Activated T-cell treated with anti-CD3 and anti-CD28 coated beads, Interleukin-2, amount 50 U/mL, for 4 hours (primary cell): ENCODE data around the gene FAM72C. TPM values are rescaled to one million over a fixed set of nuclear protein-coding genes. Genes with fewer than 3 reads are reported as not detected.
"Not testable (repeated sequence)": the region's sequence is repeated elsewhere in the genome, so short reads cannot be mapped to it uniquely, and the experiment has no call there.

Source experiments
- ATAC-seq, 2 donors: fragments of 200-7000 bp; cut with Tn5 transposase; one replicate each; pipeline ENCODE4 v1.10.0; 2021
- DNase-seq: peaks from one replicate; pipeline ENCODE4 v3.0.0-alpha.2; 2020
- H3K27me3 Mint-ChIP-seq: one replicate; pipeline ENCODE4 v1.8.0; 2021; ENCODE audit warnings: low read depth, mixed read lengths
- H3K36me3 Mint-ChIP-seq: one replicate; pipeline ENCODE4 v1.8.0; 2022; ENCODE audit warnings: mixed read lengths; ENCODE audit not compliant: insufficient read depth
- H3K4me1 Mint-ChIP-seq: one replicate; pipeline ENCODE4 v1.8.0; 2021; ENCODE audit warnings: low read depth, mixed read lengths
- H3K4me3 Mint-ChIP-seq: one replicate; pipeline ENCODE4 v1.8.0; 2021; ENCODE audit warnings: mild to moderate bottlenecking, moderate library complexity, mixed read lengths
- H3K9me3 Mint-ChIP-seq: one replicate; pipeline ENCODE4 v1.8.0; 2021; ENCODE audit warnings: mixed read lengths
- total RNA-seq, 3 donors: library from RNA; stranded (reverse); gene quantifications; one replicate each; pipeline ENCODE4 v1.2.1, GENCODE V29; 2021

FAM72C gene
- total RNA-seq, 3 donors from 2014 or later: 1.9 to 3.6 (median 2.7) TPM

DNA sequence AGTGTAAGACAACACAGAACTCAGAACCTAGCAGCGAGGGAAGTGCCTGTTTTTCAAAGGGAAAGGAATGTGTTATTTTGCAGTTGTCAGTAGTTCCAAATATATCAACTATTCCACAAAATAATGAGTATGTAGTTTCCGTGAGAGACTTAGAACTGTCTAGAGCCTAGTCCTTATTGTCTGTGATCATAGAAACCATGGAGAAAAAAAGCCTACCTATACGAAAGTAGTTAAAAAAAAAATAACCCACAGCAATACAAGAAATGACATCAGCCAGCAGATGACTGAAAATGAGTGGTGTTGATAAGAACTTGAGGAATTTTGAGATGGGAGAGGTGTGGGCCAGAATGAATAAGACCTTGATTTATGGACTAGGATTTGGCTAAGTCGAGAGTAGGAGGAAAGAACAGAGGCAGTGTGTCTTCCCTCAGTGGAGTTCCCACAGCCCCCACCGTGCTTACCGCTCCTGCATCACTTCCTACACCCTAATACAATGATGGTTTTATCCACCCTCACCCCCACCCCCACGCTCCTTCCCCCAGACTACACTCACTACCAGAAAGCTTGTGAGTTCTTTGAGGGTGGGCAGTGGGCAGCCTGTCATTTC, 21.6 kb upstream of the FAM72C start:
- DNase-seq, H3K4me3 Mint-ChIP-seq, H3K36me3 Mint-ChIP-seq, H3K9me3 Mint-ChIP-seq, H3K4me1 Mint-ChIP-seq, H3K27me3 Mint-ChIP-seq: not testable (repeated sequence)
- peak; percentile 25 to 37 for ATAC-seq

DNA sequence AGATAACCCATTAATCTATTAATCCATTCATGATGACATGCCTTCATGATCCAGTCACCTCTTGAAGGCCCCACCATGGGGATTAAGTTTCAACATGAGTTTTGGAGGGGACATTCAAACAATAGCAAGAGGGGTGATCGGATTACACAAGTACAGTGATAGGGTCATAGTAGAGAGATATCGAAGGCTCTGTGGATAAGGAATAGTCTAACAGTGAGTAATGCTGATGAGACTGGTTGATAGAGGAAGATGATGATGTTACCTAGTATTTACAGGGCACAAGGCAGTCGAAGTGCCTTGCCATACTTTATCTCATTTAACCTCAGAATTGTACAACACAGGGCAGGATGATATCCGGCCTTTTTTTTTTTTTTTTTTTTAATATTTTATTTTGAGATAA, 18.9 kb upstream of the FAM72C start:
- H3K4me3 Mint-ChIP-seq, ATAC-seq, H3K36me3 Mint-ChIP-seq, H3K4me1 Mint-ChIP-seq, H3K27me3 Mint-ChIP-seq, H3K9me3 Mint-ChIP-seq, DNase-seq: not testable (repeated sequence)

DNA sequence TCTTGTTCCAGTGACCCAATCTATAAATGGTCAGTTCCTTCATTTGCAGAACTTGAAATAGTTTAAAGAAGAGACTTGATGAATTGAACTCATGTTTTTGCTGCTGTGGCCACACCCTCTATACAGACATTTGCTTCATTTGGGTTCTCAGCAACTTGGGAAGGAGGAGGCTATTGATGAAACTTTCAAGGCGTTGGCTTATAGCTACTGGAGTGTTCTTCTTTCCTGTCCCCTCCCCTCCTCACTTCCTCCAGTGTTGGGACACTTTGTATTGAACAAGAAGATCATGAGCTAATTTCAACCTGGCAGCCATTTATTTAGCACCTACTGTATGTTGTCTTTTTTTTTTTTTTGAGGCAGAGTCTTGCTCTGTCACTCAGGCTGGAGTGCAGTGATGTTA, 17.9 kb upstream of the FAM72C start:
- H3K9me3 Mint-ChIP-seq, DNase-seq, ATAC-seq, H3K4me3 Mint-ChIP-seq, H3K27me3 Mint-ChIP-seq, H3K4me1 Mint-ChIP-seq, H3K36me3 Mint-ChIP-seq: not testable (repeated sequence)

- not testable (repeated sequence) for DNase-seq, H3K36me3 Mint-ChIP-seq, H3K27me3 Mint-ChIP-seq, H3K4me1 Mint-ChIP-seq, ATAC-seq, H3K9me3 Mint-ChIP-seq, H3K4me3 Mint-ChIP-seq
Observed at GRCh38 chr1:143989427-143989712, 17.6 kb upstream of the FAM72C start.

DNA sequence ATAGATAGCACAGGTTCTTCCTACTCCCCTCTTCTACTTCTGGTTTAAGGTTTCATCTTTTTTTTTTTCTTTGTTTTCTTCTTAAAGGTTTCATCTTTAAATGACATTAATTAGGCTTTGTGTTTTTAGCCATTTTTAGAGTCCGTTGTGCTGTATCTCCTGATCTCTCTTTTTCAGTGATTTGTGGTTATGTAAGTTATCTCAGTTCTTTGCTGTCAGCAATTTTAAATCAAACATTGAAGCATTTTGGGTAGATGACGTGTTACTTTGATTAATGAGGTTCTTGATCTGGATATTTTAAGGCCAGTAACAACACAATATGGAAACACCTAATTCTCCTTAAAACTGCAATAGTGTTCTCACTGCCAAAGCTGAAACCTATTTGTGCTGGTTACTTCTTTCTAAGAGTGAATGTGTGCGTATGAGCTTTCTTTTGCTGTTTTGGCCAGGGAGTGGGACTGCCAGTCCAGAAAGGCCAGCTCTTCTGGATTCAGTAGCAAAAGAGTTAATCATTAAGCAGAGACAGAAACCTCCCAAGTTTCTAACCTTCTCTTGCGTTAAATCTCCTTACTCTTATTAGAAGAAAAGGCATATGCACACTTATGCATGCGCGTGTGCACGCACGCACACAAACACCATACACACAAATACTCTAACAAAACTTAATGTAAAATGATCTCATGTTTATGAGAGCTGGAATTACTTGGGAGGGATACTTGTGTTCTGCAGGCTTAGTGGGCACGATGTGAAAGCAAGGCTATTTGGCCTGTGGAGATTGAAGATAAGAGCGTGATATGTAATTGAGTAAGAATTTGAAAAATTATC, 17.0 kb upstream of the FAM72C start:
- not testable (repeated sequence) for ATAC-seq, H3K4me3 Mint-ChIP-seq, H3K9me3 Mint-ChIP-seq, H3K4me1 Mint-ChIP-seq, DNase-seq, H3K36me3 Mint-ChIP-seq, H3K27me3 Mint-ChIP-seq

- DNase-seq, H3K4me1 Mint-ChIP-seq, H3K27me3 Mint-ChIP-seq, H3K36me3 Mint-ChIP-seq, H3K9me3 Mint-ChIP-seq, ATAC-seq, H3K4me3 Mint-ChIP-seq: not testable (repeated sequence)
Observed at GRCh38 chr1:143987868-143988267, 16.1 kb upstream of the FAM72C start.

- not testable (repeated sequence) for ATAC-seq, H3K36me3 Mint-ChIP-seq, DNase-seq, H3K4me1 Mint-ChIP-seq, H3K4me3 Mint-ChIP-seq, H3K27me3 Mint-ChIP-seq, H3K9me3 Mint-ChIP-seq
Observed at GRCh38 chr1:143984721-143985473, 13.1 kb upstream of the FAM72C start.

- ATAC-seq, H3K4me1 Mint-ChIP-seq, H3K36me3 Mint-ChIP-seq, H3K9me3 Mint-ChIP-seq, DNase-seq, H3K27me3 Mint-ChIP-seq: not testable (repeated sequence)
- peak overlapping the region; percentile 75 for H3K4me3 Mint-ChIP-seq
Observed at GRCh38 chr1:143974416-143974815, 2.6 kb upstream of the FAM72C start.

- H3K9me3 Mint-ChIP-seq, H3K27me3 Mint-ChIP-seq, H3K36me3 Mint-ChIP-seq, ATAC-seq, DNase-seq, H3K4me1 Mint-ChIP-seq: not testable (repeated sequence)
- H3K4me3 Mint-ChIP-seq: peak overlapping the region; percentile 89
Observed at GRCh38 chr1:143973876-143974414, 2.2 kb upstream of the FAM72C start.

GRCh38 chr1:143972753-143973326, 1.1 kb upstream of the FAM72C start:
- H3K27me3 Mint-ChIP-seq, H3K4me3 Mint-ChIP-seq: not testable (repeated sequence)
- ATAC-seq: peak; percentile 3 to 5

DNA sequence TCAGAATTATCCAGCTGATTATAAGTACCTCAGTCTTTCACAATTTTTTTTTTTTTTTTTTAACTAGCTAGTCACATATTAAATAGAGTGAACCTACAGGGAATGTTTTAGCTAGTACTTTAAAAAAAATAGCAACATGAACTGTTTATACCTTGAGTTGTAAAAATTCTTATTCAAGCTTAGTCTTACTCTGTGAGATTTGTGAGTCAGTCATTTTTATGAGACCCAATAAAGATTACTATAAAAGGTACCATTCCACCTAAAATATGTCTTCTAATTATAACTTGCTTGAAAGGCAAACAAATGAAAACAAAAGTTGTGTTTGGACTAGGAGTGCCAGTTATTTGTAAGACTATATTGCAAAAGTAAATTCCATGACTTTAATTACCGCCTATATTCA, 5.9 kb downstream of the FAM72C start:
- H3K9me3 Mint-ChIP-seq, H3K4me1 Mint-ChIP-seq, DNase-seq, H3K4me3 Mint-ChIP-seq, ATAC-seq, H3K36me3 Mint-ChIP-seq, H3K27me3 Mint-ChIP-seq: not testable (repeated sequence)

More at GRCh38 chr1:143972753-143973326, 1.1 kb upstream of the FAM72C start:
- not testable (repeated sequence) for DNase-seq, H3K9me3 Mint-ChIP-seq, H3K4me1 Mint-ChIP-seq, H3K36me3 Mint-ChIP-seq

- H3K9me3 Mint-ChIP-seq, H3K36me3 Mint-ChIP-seq, DNase-seq, H3K4me1 Mint-ChIP-seq, H3K27me3 Mint-ChIP-seq, H3K4me3 Mint-ChIP-seq, ATAC-seq: not testable (repeated sequence)
Observed at GRCh38 chr1:143964294-143964693, 7.5 kb downstream of the FAM72C start.

- not testable (repeated sequence) for DNase-seq, H3K36me3 Mint-ChIP-seq, H3K27me3 Mint-ChIP-seq, H3K4me3 Mint-ChIP-seq, H3K4me1 Mint-ChIP-seq, ATAC-seq, H3K9me3 Mint-ChIP-seq
Observed at GRCh38 chr1:143955930-143956329, 15.9 kb downstream of the FAM72C start.

DNA sequence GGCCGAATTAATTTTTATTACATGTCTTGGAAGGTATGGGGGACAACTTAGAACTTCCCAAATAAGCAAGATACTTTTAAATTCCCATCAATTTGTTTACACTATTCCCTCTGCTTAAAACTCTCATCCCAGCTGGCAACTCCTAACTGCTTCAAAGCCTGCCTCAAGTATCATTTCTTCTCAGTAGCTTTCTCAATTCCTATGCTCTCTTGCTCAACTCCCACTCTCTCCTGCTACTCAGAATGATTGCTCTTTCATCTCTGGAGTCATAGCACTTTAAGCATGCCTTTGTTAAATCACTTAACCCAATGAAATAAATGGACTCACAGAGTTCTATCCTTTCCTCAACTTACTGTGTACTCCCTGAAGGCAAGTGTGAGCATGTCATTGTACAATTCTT, 18.9 kb downstream of the FAM72C start:
- H3K4me3 Mint-ChIP-seq, DNase-seq, ATAC-seq, H3K27me3 Mint-ChIP-seq, H3K4me1 Mint-ChIP-seq, H3K9me3 Mint-ChIP-seq, H3K36me3 Mint-ChIP-seq: not testable (repeated sequence)
